ENCODE results near the gene APBB2.

APBB2 gene

DNA sequence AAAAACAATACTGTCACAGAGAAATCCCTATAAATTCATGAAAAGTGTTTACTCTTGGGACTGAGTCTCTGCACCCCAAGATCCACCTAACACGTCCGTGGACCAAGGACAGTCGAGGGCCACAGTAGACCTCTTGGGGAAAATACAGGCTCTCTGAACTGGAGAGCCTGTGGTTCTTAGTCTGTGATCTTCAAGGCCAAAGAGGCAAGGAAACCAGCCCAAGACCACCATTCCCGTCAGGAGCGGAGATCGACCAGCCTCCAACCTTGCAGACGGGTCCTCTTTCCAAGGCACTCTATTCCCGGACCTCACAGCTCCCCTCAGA is 1.6 kb upstream of the APBB2 start:
- no peak for DNase-seq (ENCODE audit: low read depth)

DNA sequence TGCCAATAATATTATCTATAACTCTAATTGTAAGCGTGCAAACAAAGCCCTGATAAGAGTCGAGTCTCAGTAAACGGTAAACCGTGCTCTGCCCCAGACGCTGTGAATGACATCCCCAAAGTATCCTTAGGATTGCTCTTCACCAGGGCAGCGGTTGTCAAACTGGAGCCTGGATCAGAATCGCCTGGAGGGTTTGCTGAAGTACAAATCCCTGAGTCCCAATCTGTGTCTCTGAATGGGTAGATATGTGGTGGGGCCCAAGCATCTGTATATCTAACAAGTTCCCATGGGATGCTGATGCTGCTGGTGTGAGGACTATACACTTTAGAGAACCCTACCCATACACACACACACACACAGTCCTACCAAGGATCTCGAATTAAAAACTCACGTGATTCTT is 813 bp upstream of the APBB2 start:
- no peak for DNase-seq (ENCODE audit: low read depth)

DNA sequence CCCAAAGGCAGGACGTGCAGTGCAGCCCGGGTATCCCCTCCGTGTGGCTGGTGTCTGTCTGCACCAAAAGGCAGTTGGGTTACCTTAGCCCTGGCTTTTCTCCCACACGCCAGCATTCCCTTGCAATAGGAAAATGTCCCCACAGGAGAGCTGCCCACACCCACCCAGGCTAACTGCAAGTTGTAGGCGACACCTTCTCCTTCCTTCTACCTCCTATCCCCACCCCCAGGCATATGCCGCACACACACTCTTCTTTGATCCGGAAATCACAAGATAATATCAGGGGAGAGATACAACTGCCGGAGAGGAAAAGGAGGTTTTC is 444 bp upstream of the APBB2 start:
- DNase-seq (ENCODE audit: low read depth): no peak

DNA sequence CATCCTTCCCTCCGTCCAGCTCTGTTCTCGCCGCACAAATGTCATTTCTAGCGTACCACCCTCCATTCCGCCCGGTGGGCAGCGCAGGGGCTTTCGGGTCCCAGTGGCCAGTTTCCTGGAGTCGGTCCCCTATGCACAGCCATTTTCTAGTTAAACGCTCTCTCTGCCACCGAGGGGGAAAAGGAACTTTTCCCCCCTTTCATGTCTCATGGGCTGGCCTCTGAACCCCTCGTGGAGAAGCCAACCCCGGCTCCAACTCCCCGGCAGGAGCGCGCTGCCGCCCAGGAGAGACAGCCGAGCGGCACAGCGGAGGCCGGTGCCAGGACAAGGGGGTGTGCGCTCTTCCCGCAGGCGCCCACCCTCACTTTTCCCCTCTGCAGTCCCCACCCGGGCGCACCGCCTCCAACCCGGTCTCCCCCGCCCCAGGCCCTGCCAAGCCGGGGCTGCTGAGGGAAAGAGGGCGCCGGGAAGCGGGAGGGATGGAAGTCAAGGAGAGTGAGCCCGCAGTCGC is 662 bp downstream of the APBB2 start:
- DNase-seq (ENCODE audit: low read depth): no peak

DNA sequence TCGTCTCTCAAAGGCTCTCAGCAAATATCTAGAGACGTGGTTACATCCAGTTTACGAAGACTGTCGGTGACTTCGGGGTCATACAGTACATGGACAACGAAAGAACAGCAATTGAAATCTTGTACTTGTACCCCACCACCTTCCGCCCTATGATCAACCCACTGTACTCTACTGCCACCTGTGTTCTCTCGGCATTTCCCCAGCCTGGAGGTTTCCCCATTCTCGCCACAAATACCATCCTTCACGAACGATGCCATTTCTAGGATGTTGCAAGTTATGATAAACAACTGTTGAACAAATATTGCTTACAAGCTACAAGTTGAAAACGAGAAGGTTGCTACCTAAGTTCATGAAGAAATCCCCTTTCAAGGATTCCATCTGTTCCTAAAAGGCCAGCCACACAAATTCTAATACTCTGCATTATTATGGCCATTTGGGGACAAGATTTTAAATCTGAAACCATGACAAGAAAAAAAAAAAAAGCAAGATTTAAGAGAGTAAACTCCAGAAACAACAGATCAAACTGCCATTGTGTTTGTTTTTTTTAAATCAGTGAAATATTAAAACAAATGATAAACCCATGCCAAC is 1.6 kb downstream of the APBB2 start:
- DNase-seq (ENCODE audit: low read depth): no peak

DNA sequence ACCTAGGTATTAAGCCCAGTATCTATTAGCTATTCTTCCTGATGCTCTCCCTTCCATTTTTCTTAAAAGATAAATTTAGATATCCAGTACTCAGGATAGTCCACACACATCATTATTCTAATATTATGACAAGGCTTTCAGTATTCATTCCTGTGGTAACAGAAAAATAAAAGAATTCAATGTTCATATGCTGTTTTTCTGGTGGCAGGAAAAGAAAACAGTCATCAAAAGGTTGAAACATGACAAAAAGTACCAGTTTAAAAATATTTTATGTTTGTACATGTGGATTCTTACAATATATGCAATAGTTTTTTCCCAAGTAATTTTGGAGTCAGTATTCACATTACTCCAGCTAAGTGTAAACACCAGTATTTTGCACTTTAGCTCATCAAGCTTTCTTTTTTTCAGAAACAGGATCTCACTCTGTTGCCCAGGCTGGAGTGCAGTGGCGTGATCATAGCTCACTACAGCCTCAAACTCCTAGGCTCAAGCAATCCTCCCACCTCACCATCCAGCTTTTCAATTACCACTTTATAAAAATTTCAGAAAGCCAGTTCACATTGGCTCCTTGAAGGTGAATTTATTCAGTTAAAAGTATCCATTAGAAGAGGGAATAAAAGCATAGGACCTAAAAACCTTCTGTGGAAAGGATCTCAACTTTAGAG is 2.3 kb downstream of the APBB2 start:
- DNase-seq (ENCODE audit: low read depth): no peak

DNA sequence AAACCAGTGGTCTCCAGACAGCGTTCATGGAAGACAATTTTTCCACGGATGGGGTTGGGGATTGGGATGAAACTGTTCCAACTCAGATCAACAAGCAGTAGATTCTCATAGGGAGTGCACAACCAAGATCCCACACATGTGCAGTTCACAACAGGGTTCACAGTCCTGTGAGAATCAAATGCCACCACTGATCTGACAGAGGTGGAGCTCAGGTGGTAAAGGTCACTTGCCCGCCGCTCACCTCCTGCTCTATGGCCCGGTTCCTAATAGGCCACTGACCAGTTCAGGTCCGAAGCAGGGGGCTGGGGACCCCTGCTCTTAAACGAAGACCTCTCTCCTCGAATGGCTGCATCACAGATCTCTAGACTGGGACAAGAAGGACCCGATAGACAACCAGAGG is 4.4 kb downstream of the APBB2 start:
- DNase-seq (ENCODE audit: low read depth): no peak

DNA sequence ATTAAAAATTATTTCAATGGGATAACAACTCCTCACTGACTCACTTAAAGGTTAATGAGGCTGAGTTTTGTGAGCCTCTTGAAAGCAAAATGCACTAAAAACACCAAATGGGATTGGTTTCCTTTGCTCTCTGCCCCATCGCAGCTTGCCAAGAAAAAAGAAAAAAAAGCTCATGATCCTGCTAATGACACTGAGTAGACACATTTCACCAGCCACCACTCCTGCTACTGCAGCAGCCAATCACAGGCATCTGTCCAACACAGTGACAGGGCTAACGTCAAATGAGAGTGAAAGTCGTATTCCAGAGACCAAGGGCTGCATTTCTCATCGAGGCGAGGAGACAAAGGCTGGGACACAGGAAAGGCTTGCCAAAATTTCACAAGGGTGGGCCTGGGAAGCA is 5.2 kb downstream of the APBB2 start:
- no peak for DNase-seq (ENCODE audit: low read depth)

DNA sequence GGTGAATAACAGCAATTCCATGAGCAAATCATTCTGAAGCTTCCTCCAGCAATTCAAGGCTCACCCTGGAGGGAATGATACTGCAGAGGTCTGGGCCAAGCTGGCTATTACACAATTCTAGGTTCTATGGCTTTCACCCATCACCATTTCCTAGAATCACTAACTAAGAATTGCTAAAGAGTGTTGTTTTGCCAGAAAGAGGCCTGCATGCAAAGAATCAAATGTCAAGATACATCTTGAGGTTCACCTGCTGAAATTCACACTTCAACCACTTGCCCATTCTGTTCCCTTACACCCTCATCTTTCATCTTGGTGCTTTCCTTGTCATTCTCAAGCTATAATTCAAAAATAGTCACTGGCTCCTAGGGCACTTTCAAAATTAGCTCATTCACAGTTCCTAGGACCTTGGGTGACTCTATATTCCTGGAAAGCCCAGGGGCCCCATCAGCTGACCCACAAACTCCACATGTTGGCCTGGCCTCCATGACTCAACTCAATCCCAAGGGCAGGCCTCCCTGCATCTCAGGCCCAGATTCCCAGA is 7.0 kb downstream of the APBB2 start:
- DNase-seq (ENCODE audit: low read depth): no peak

DNA sequence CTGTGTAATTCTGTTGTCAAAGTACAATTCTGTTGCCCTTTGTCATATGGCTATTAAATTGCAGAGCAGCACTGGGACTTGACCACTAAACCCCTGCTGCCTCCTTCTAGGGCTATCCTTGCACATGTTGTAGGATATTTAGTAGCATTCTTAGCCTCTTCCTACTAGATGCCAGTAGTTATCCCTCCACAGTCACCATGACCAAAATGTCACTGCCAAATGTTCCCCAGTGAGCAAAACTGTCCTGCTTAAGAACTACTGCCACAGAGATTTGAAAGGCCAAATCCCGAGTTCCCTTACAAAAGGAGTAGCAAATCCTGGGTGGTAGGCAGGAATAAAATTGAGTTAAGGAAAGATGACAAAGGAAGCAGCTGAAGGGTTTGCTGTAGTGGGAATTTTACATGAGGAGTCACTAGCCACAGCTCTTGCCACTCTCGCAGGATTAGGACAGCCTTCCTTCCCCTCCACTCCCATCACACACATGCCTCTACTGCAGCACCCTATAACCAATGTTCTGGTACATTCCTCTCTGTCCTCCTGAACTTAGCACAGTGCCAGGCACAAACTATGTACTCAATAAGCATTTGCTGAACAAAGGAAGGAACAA is 8.4 kb downstream of the APBB2 start:
- no peak for DNase-seq (ENCODE audit: low read depth)

DNA sequence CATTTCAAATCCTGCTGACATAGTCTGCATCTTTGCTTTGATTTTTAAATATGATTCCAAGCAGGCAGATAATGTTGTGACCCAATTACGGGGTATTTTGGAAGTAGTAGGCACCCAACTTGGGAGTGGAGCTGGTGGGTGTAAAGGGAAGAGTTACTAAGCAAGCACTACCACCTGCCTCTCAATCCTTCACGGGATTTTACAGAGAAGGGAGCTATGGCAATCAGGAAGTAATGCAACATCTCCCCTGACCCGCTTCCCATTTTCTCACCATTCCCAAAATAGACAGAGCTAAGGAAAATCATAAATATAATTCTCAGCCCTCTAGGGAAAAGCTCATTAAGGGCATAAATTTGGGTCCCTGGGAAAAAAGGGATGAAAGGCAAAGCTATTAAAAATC is 9.2 kb downstream of the APBB2 start:
- DNase-seq (ENCODE audit: low read depth): no peak

DNA sequence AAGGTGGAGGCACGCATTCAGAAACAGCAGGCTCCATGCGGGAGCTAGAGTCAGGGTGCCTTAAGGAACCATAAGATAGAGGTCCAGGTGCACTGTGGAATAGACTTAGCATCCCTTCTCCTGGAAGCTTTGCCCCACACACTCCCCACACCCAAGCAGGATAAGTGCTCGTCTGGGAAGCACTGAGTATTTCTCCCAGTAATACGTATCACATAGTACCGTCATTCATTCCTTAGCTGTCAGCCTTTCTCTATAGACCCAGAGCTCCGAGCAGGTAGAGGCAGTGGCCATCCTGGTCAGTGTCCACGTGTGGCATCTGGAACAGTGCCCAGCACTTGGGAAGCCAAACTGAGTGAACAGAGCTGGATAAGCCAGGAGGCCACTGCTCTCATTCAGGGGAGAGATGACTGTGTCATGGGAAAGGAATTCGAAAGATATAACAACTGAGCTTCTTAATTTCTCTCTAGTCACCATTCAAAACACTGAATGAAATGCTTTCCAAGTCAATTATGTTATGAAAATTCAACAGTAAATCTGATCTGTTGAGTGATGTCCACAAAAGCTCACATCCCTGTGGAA is 9.9 kb downstream of the APBB2 start:
- DNase-seq (ENCODE audit: low read depth): no peak

DNA sequence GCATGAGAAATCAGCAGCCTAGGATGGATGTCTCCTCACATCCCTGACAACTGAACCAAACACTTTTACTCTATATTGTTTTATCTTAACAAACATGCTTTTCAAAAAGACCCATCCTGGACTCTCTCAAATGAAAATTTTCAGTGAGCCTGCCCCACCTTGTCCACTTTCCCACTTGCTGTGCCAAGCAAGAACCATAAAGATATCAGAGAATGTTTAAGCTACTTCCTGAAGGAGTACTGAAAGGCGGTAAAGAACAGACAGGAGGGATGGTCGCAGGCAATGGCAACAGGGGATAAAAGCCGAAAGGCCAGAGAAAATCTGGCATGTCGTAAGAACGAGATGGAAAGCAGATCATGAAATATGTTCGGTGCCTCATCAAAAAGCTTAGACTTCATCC is 10.5 kb downstream of the APBB2 start:
- DNase-seq (ENCODE audit: low read depth): no peak

DNA sequence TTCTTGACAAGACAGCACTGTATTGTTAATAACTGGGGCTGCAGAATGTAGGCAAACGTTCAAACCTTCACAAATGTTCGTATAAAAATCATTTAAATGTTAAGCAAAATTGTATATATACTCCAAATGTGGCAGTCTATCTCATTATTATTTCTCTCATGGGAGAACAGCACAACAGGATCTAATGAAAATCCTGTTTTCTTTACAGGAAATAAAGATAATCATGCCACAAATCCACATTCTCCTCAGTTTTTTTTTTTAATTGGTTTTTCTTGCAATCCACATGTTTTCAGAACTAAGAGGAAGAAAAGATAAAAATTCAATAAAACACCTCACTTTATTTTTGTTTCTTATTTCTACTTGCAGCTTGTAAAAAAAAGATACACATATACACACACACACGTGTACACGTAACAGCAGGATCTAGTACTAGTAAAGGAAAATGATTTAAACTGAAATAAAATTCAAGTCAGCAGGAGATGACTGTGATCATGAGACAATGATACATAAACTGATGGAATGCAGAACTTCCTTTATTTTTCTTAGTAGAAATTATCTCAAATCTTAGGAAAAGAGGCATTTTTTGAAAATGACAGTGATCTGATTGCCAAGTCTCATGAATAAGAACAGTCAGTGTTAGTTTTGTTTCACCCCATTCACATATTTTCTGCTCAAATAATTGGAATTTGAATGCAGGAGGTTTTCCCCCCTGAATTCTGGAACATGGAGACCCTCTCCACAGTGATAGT is 11.3 kb downstream of the APBB2 start:
- no peak for DNase-seq (ENCODE audit: low read depth)

DNA sequence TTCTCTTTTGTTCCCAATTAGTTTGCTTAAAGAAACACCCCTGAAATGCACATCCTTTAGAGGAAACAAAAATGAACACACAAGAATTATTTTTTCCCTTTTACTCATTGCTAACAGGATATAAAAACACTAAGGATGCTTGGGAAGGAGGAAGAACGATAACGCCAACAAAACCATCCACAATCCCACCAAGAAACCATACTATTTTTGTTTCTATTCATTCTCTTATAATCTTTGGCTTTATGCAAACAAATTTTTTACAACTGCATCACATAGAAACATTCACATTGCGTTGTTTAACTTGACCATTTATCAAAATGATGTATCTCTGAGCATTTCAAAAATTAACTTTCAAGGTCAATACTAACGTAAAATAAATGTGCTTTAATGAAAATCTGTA is 12.0 kb downstream of the APBB2 start:
- DNase-seq (ENCODE audit: low read depth): no peak

DNA sequence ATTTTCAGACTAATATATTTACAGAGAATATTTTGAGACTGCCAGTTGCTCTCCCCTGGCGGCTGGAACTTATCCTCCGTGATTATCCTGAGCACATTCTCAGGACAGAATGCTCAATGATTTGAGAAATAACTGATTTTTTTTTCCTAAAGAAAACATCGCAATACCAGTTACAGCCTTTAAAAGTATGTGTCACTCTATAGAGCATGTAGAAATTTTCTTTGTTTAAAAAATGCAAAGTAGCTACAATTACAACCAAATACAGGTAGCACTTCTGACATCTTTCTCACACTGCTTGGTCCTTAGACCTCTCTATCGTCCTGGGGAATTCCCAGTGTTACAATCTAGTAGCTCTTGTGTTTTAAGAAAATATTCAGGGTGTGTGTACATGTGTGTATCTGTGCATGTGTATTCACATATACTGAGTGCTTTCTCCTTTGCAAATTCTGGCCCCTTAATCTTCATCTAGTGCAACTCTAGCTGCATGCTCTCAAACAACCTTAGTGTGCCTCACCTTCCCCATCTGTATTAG is 13.8 kb downstream of the APBB2 start:
- DNase-seq (ENCODE audit: low read depth): no peak

DNA sequence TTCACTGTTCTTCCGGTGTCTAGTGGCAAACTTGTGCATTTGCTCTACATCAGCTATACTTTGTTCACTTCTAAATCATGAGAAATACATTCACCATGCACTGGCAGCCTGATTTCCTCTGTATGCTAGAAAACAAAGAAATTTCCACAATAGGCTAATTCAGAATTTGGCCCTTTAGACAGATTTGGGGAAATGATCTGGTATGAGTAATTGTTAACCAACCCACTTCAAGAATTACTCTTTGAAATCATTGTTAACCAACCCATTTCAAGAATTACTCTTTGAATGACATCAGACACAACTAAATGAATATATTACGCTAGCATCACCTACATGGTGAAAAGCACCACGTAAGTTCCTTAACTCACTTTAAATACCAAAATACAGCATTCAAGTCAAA is 14.6 kb downstream of the APBB2 start:
- no peak for DNase-seq (ENCODE audit: low read depth)

DNA sequence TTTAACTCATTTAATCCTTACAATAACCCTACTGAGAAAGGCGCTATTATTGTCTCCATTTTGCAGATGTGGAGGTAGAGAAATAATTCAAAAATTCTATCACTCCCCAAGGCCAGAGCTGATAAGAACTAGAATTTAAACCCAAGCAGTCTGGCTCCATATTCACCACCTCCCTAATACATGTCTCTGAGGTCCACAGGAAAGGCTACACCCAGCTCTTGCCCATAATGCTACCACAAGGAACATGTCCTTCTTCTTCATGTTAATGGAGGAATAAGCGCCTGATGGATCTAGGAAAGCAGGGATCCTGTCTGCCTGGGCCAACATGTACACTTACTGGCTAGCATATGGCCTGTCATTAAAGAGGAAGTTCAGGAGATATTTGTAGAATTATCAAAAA is 16.3 kb downstream of the APBB2 start:
- no peak for DNase-seq (ENCODE audit: low read depth)

DNA sequence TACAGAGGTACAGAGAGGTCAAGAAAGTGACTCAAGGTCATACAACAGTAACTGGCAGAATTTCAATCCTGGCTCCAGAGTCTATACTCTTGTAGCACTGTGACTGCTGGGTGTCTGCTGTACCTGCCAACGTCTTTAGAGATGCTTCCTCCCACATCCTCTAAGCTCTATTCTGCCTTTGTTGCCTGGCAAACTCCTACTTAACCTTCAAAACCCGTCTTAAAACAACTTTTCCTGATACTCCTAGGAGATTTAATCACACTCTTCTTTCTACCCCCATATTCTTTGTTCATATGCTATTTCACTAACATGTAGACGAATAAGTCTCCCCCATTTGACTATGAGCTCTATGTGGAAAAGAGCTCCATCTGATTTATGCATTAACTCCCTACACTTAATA is 16.8 kb downstream of the APBB2 start:
- DNase-seq (ENCODE audit: low read depth): no peak

DNA sequence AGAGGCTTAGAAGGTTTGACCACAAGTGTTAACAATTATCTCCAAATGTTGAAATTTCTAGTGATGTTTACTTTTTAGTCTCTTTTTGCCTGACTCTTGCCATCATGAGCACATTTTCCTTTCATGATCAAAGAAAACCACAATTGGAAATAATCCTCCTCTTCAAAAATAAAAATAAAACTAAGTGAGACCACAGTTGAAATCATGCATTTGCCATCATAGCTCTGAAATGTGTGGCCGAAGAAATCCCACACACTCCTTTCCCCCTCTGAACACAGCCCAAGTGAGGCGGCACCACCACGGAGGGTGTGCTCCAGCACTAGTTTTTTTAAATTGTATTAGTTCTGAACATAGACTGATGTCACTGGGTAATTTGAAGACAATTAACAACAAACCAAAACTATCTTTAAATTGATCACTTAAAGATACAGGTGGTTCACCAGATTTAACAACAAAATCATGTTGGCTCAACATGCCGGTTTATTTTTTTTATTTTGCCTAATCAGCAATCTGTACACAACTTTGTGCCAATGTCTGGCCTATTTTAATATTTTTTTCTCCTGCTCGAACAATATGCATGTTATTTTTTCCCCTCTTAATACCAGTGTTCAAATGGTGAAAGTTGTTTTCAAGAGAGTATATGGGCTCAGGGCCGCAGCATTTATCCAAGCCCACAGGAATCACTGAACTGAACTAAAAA is 17.6 kb downstream of the APBB2 start:
- DNase-seq (ENCODE audit: low read depth): no peak

DNA sequence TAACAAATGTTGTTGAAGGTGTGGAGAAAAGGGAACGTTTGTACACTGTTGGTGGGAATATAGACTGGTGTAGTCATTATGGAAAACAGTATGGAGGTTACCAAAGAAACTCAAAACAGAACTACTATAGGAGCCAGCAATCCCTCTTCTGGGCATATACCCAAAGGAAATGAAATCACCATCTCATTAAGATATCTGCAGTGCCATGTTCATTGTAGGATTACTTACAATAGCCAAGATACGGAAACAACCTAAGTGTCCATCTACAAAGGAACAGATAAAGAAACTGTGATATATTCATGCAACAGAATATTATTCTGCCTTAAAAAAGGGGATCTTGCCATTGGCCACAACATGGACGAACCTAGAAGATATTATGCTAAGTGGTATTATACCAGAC is 22.2 kb downstream of the APBB2 start:
- no peak for DNase-seq (ENCODE audit: low read depth)

DNA sequence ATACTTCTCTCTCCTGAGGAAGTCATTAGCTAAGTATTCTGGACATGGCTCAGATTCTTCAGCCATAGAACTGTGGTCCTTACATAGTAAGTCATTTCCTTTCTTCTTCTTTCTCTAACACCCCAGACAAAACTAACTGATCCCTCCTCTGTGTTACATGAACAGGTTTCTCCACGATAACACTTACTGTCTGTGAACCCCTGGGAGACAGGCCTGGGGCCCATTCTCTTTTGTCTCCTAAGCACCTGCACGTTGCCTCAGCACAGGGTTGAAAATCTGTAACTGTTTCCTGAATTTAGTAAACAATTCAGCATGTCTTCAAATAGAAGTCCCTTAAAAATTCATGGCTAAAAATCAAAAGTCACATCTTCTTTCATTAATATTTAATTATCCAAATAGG is 24.7 kb downstream of the APBB2 start:
- DNase-seq (ENCODE audit: low read depth): no peak
